GM12878 (cell line): ENCODE results near the gene PCK1. TPM values are rescaled to one million over a fixed set of nuclear protein-coding genes. Genes with fewer than 3 reads are reported as not detected.

Source experiments
- ATAC-seq: fragments of 200-7000 bp; cut with Tn5 transposase; 3 replicates; pipeline ENCODE4 v1.9.1; 2020; ENCODE audit warnings: mild to moderate bottlenecking, moderate library complexity
- BruUV-seq: library from RNA; stranded (reverse); fragments of 400-500 nt; replicated peaks from 2 replicates; lab custom pipeline; 2021; lab: Mats Ljungman, UMichigan
- CTCF ChIA-PET: fragments of 300-600 bp; sonication (Branson Sonifier 250); formaldehyde crosslinking; extraction: SDS; loops from one replicate; lab custom pipeline; 2021; ENCODE audit warnings: inconsistent platforms; lab: Yijun Ruan, JAX
- POLR2A ChIA-PET: fragments of 350-600 bp; formaldehyde crosslinking; extraction: SDS; loops from one replicate; lab custom pipeline; 2021; ENCODE audit warnings: inconsistent platforms; lab: Charles Lee
- RAD21 ChIA-PET: fragments of 300-600 bp; sonication (Branson Sonifier 250); formaldehyde crosslinking; loops from one replicate; lab custom pipeline; 2023; ENCODE audit warnings: antibody characterized with exemption; ENCODE audit not compliant: unreplicated experiment; lab: Charles Lee
- SMC1A ChIA-PET: fragments of 300-600 bp; sonication (Branson Sonifier 250); formaldehyde crosslinking; loops from one replicate; lab custom pipeline; 2023; ENCODE audit not compliant: unreplicated experiment, uncharacterized antibody; lab: Charles Lee
- DNase-seq: peaks from one replicate; pipeline ENCODE4 v3.0.0-alpha.2; 2011; ENCODE audit warnings: low read depth, low spot score
- FAIRE-seq: peaks from 3 replicates; lab custom pipeline; 2011; peaks lifted over from hg19 to GRCh38; lab: Jason Lieb, UNC
- H2AFZ ChIP-seq: 2 replicates; pipeline ENCODE4 v1.6.0; 2011; ENCODE audit warnings: low read depth, low read length, control low read depth; ENCODE audit not compliant: control insufficient read depth
- H3K27ac ChIP-seq: 2 replicates; pipeline ENCODE4 v1.5.1; 2011; ENCODE audit warnings: control low read depth; ENCODE audit not compliant: control insufficient read depth, insufficient read depth
- H3K27me3 ChIP-seq, 2 experiments: replicated peaks in 1 of 2; 2 replicates each; pipeline versions ENCODE4 v1.6.0 to v1.6.1; 2011; ENCODE audit warnings: low read length in 1 of 2; ENCODE audit not compliant: control insufficient read depth in 2 of 2, insufficient read depth in 2 of 2
- H3K36me3 ChIP-seq, 2 experiments: 2 replicates each; pipeline ENCODE4 v1.5.1; 2011; ENCODE audit warnings: low read length in 1 of 2; ENCODE audit not compliant: control insufficient read depth in 2 of 2, insufficient read depth in 2 of 2
- H3K4me1 ChIP-seq: 2 replicates; pipeline ENCODE4 v1.6.1; 2011; ENCODE audit warnings: mild to moderate bottlenecking, low read length, moderate library complexity, mixed read lengths; ENCODE audit not compliant: control insufficient read depth, insufficient read depth
- H3K4me2 ChIP-seq: 2 replicates; pipeline ENCODE4 v1.6.0; 2011; ENCODE audit warnings: control low read depth; ENCODE audit not compliant: control insufficient read depth, insufficient read depth
- H3K4me3 ChIP-seq: fragments of 200-600 bp; sonication (generic); 2 replicates; pipeline ENCODE4 v1.5.1; 2016
- H3K79me2 ChIP-seq: 2 replicates; pipeline ENCODE4 v1.6.0; 2011; ENCODE audit warnings: low read length; ENCODE audit not compliant: control insufficient read depth, insufficient read depth
- H3K9ac ChIP-seq: 2 replicates; pipeline ENCODE4 v1.8.0; 2011; ENCODE audit warnings: low read length, control low read depth, mixed read lengths; ENCODE audit not compliant: control insufficient read depth, insufficient read depth
- H3K9me3 ChIP-seq: replicated peaks from 3 replicates; pipeline ENCODE4 v1.5.1; 2011; ENCODE audit warnings: mild to moderate bottlenecking, low read length; ENCODE audit not compliant: control insufficient read depth, insufficient read depth
- H4K20me1 ChIP-seq: 2 replicates; pipeline ENCODE4 v1.6.0; 2011; ENCODE audit not compliant: control insufficient read depth, insufficient read depth
- BCL11A ChIP-seq: IDR thresholded peaks from 2 replicates; pipeline ENCODE4 v1.6.1; 2011; ENCODE audit warnings: low read depth, low read length
- BMI1 ChIP-seq: fragments of 450-650 bp; IDR thresholded peaks from 2 replicates; pipeline ENCODE4 v1.6.1; 2016; ENCODE audit warnings: mild to moderate bottlenecking, moderate library complexity, borderline replicate concordance
- CTCF ChIP-seq, 3 experiments: IDR thresholded peaks in 2 of 3; conservative IDR thresholded peaks in 1 of 3; 2 replicates each; pipeline ENCODE4 v1.5.1; 2011; ENCODE audit warnings: low read depth in 3 of 3, low read length in 3 of 3, mild to moderate bottlenecking in 3 of 3, control low read depth in 2 of 3, moderate library complexity in 2 of 3, inconsistent platforms in 1 of 3, mixed read lengths in 1 of 3; ENCODE audit not compliant: control insufficient read depth in 2 of 3, insufficient read depth in 1 of 3; ENCODE audit errors: extremely low read depth in 1 of 3
- ESRRA ChIP-seq: IDR thresholded peaks from 2 replicates; pipeline ENCODE4 v1.6.1; 2012; ENCODE audit warnings: mild to moderate bottlenecking, low read length, improper control_type of control experiment
- EZH2 ChIP-seq: IDR thresholded peaks from 2 replicates; pipeline ENCODE4 v1.6.1; 2012; ENCODE audit warnings: low read depth, mild to moderate bottlenecking, control low read depth, inconsistent platforms, low read length, borderline replicate concordance; ENCODE audit not compliant: control insufficient read depth
- JUND ChIP-seq: IDR thresholded peaks from 2 replicates; pipeline ENCODE4 v1.6.1; 2012; ENCODE audit warnings: low read depth, mild to moderate bottlenecking, low read length, improper control_type of control experiment, moderate library complexity
- MEF2B ChIP-seq: fragments of 450-650 bp; IDR thresholded peaks from 2 replicates; pipeline ENCODE4 v1.6.1; 2018; ENCODE audit warnings: mild to moderate bottlenecking, moderate library complexity; ENCODE audit not compliant: partially characterized antibody, poor library complexity, severe bottlenecking
- NBN ChIP-seq: fragments of 450-650 bp; IDR thresholded peaks from 2 replicates; pipeline ENCODE4 v1.6.1; 2016
- NR2C1 ChIP-seq: fragments of 450-650 bp; IDR thresholded peaks from 2 replicates; pipeline ENCODE4 v1.6.1; 2017; ENCODE audit warnings: antibody characterized with exemption, mild to moderate bottlenecking, moderate library complexity
- NR2F1 ChIP-seq: fragments of 450-650 bp; conservative IDR thresholded peaks from 2 replicates; pipeline ENCODE4 v1.6.1; 2017; ENCODE audit warnings: mild to moderate bottlenecking
- PML ChIP-seq: IDR thresholded peaks from 2 replicates; pipeline ENCODE4 v1.6.1; 2012; ENCODE audit warnings: low read length, inconsistent platforms
- POU2F2 ChIP-seq: IDR thresholded peaks from 3 replicates; pipeline ENCODE4 v1.6.1; 2011; ENCODE audit warnings: low read depth, mild to moderate bottlenecking, low read length, borderline replicate concordance
- RCOR1 ChIP-seq: conservative IDR thresholded peaks from 2 replicates; pipeline ENCODE4 v1.6.1; 2012; ENCODE audit warnings: low read depth, low read length, improper control_type of control experiment
- RFX5 ChIP-seq: IDR thresholded peaks from 2 replicates; pipeline ENCODE4 v1.6.1; 2011; ENCODE audit warnings: low read depth, low read length, improper control_type of control experiment
- SMARCA5 ChIP-seq: fragments of 450-650 bp; IDR thresholded peaks from 2 replicates; pipeline ENCODE4 v1.6.1; 2017; ENCODE audit warnings: mild to moderate bottlenecking
- SREBF1 ChIP-seq: IDR thresholded peaks from 2 replicates; pipeline ENCODE4 v1.6.1; 2012; ENCODE audit warnings: mild to moderate bottlenecking, low read length
- STAT3 ChIP-seq: IDR thresholded peaks from 2 replicates; pipeline ENCODE4 v1.6.1; 2011; ENCODE audit warnings: low read depth, low read length, improper control_type of control experiment
- TCF7 ChIP-seq: IDR thresholded peaks from 2 replicates; pipeline ENCODE4 v1.6.1; 2014; ENCODE audit warnings: antibody characterized with exemption, borderline replicate concordance
- ZSCAN29 ChIP-seq: fragments of 450-650 bp; IDR thresholded peaks from 2 replicates; pipeline ENCODE4 v1.6.1; 2017; ENCODE audit warnings: mild to moderate bottlenecking, moderate library complexity
- WGBS: methylation state at CpG from one replicate; pipeline ENCODE4 v1.1.6; 2016; ENCODE audit warnings: low lambda C conversion rate; ENCODE audit not compliant: insufficient replicate concordance, insufficient coverage; ENCODE audit errors: missing lambda C conversion rate; 5-methylcytosine and 5-hydroxymethylcytosine counted together
- in situ Hi-C: fragments of 300-500 bp; cut with MboI; formaldehyde crosslinking; loops from 9 replicates; pipeline ENCODE4 v1.14.3; 2018; ENCODE audit warnings: mixed read lengths
- intact Hi-C: fragments of 100-400 bp; cut with micrococcal nuclease; formaldehyde crosslinking; loops from one replicate; pipeline ENCODE4 v1.14.2; 2022; ENCODE audit not compliant: unreplicated experiment
- polyA plus RNA-seq, 11 experiments: library from polyadenylated mRNA; depleted of rRNA in 4 of 11; unstranded in 6 of 11; stranded (reverse) in 5 of 11; fragments of >200 nt; fragmentation: Nextera tagmentation in 4 of 11; fragmentation: Illumina TruSeq in 1 of 11; extraction: Ambion mirVana in 4 of 11; extraction: Trizol in 1 of 11; gene quantifications; 1 replicate in 1 of 11; 2 replicates in 10 of 11; pipeline versions ENCODE4 v1.2.1 to v1.2.3, GENCODE V29; 2011 to 2016; ENCODE audit warnings: inconsistent platforms in 2 of 11, missing spikeins in 2 of 11, low read depth in 1 of 11
- total RNA-seq, 4 experiments: library from RNA; depleted of rRNA in 3 of 4; stranded (reverse); fragments of >200 nt in 3 of 4; fragmentation: Illumina TruSeq in 1 of 4; extraction: Trizol in 1 of 4; gene quantifications; 2 replicates each; pipeline versions ENCODE4 v1.2.1 to v1.2.3, GENCODE V29; 2013 to 2021

The PCK1 gene
- total and polyA plus RNA-seq, 10 of the 15 experiments (the other 5 are each of a cell fraction or from before 2014, with no cell fraction given): 0.02 to 0.33 (median 0.09) TPM; not detected in 5

GRCh38 chr20:57589728-57590484 lies 29.0 kb downstream of the PCK1 start:
- H3K9ac ChIP-seq: no peak overlapping the region
- POLR2A ChIA-PET: no interaction called here
- no TSS peak for BruUV-seq
- no peaks in the 10 kb centered on the region for H3K79me2 ChIP-seq
- H3K9me3 ChIP-seq: peaks cover 2% of the 10 kb centered on the region; the same call in 1 of the 3 replicates
- H3K27ac ChIP-seq: no peak overlapping the region
- no peak overlapping the region for H3K4me3 ChIP-seq
- no peaks in the 10 kb centered on the region; a peak in 1 of 4 replicates for H3K27me3 ChIP-seq
- no peaks in the 10 kb centered on the region; the same call in 1 of the 2 replicates for H3K4me1 ChIP-seq
- WGBS: 38% methylated on average over 16 of the region's 16 CpGs
- no peaks in the 10 kb centered on the region for H4K20me1 ChIP-seq
- FAIRE-seq: no peak
- intact Hi-C loops: no loop called here
- RAD21 ChIA-PET: no interaction called here
- no peak overlapping the region for H3K4me2 ChIP-seq
- no peak for ATAC-seq
- in situ Hi-C loops: loop anchor here (5.0 to 10.0 kb wide), 4 partner anchors 78 to 595 kb away; no protein-coding TSS in a partner anchor
- SMC1A ChIA-PET: no interaction called here
- no peak for TF ChIP-seq RCOR1
- no peak for TF ChIP-seq SMARCA5
- no peak for TF ChIP-seq RFX5
- no peak for TF ChIP-seq BCL11A
- TF ChIP-seq JUND: no peak
- TF ChIP-seq ESRRA: no peak
- TF ChIP-seq NR2C1: no peak
- TF ChIP-seq ZSCAN29: no peak
- TF ChIP-seq BMI1: no peak
- no peak for TF ChIP-seq EZH2
- no peak for TF ChIP-seq SREBF1
- TF ChIP-seq NBN: no peak
- no peak for TF ChIP-seq TCF7
- no peak for TF ChIP-seq NR2F1
- TF ChIP-seq POU2F2: no peak
- no peak for TF ChIP-seq STAT3
- no peak for TF ChIP-seq PML
- no peak for TF ChIP-seq MEF2B
- no peak for TF ChIP-seq CTCF (IDR thresholded peaks at IDR 0.05 in 2 of 3, conservative IDR thresholded peaks at IDR 0.05 in 1 of 3; ENCODE audit: control insufficient read depth in 2 of 3, extremely low read depth in 1 of 3, insufficient read depth in 1 of 3, low read depth in 3 of 3, low read length in 3 of 3)
- TF ChIP-seq, all 136 proteins: peak for 0
- CTCF ChIA-PET: no interaction called here
- no peak for DNase-seq
- Histone ChIP-seq H3K36me3 (no peaks in the 10 kb centered on the region), H2AFZ (no peak overlapping the region)
